Femur (tissue), 1 donor: ENCODE results near the gene ATP5F1A.
A peak's percentile ranks its signal among the peaks of the same experiment; 100 is the strongest.
"Not testable (repeated sequence)": the region's sequence is repeated elsewhere in the genome, so short reads cannot be mapped to it uniquely, and the experiment has no call there.

Source experiments
- DNase-seq: peaks from one replicate; pipeline ENCODE4 v3.0.0-alpha.2; 2017

Gene ATP5F1A

GRCh38 chr18:46072959-46073358 is 25.1 kb downstream of the ATP5F1A start:
- no peak for DNase-seq

- no peak for DNase-seq
Observed at GRCh38 chr18:46072376-46072867, 25.7 kb downstream of the ATP5F1A start.

GRCh38 chr18:46071653-46072375 is 26.3 kb downstream of the ATP5F1A start, which contains the start of gene PSTPIP2:
TSS of gene PSTPIP2 (minus strand) at chr18:46072260. CDS start at chr18:46072188, 72 bp downstream.
- DNase-seq = peak; percentile 76

GRCh38 chr18:46070815-46071652 is 27.1 kb downstream of the ATP5F1A start:
- peak; percentile 25 for DNase-seq

GRCh38 chr18:46070232-46070631 is 27.9 kb downstream of the ATP5F1A start:
- no peak for DNase-seq

- DNase-seq = no peak
Observed at GRCh38 chr18:46069524-46069923, 28.6 kb downstream of the ATP5F1A start.

GRCh38 chr18:46068763-46069162 is 29.3 kb downstream of the ATP5F1A start:
- DNase-seq = no peak

GRCh38 chr18:46067438-46068007 is 30.6 kb downstream of the ATP5F1A start:
- DNase-seq = no peak

- no peak for DNase-seq
Observed at GRCh38 chr18:46062781-46063180, 35.3 kb downstream of the ATP5F1A start.

GRCh38 chr18:46061796-46062195 is 36.3 kb downstream of the ATP5F1A start:
- DNase-seq = no peak

- DNase-seq = no peak
Observed at GRCh38 chr18:46061387-46061786, 36.7 kb downstream of the ATP5F1A start.

GRCh38 chr18:46060359-46060841 is 37.7 kb downstream of the ATP5F1A start:
- no peak for DNase-seq

GRCh38 chr18:46055838-46056230 is 42.3 kb downstream of the ATP5F1A start:
- no peak for DNase-seq

- no peak for DNase-seq
Observed at GRCh38 chr18:46054956-46055837, 42.9 kb downstream of the ATP5F1A start.

GRCh38 chr18:46053368-46054095 is 44.6 kb downstream of the ATP5F1A start:
- DNase-seq = no peak

GRCh38 chr18:46051731-46052461 is 46.2 kb downstream of the ATP5F1A start:
- DNase-seq = no peak

GRCh38 chr18:46050268-46050667 is 47.8 kb downstream of the ATP5F1A start:
- no peak for DNase-seq

- no peak for DNase-seq
Observed at GRCh38 chr18:46048641-46049040, 49.5 kb downstream of the ATP5F1A start.

GRCh38 chr18:46047369-46047768 is 50.7 kb downstream of the ATP5F1A start:
- DNase-seq = not testable (repeated sequence)

GRCh38 chr18:46046688-46047087 is 51.4 kb downstream of the ATP5F1A start:
- no peak for DNase-seq

GRCh38 chr18:46046126-46046525 is 52.0 kb downstream of the ATP5F1A start:
- no peak for DNase-seq
